Right renal cortex interstitium (tissue), 3 donors: Measurements from ENCODE around the gene CHAF1A. TPM values are rescaled to one million over a fixed set of nuclear protein-coding genes. Genes with fewer than 3 reads are reported as not detected.
A peak's percentile ranks its signal among the peaks of the same experiment; 100 is the strongest.

Source experiments
- DNase-seq, 3 donors: peaks; one replicate each; pipeline ENCODE4 v3.0.0-alpha.2; 2013; ENCODE audit warnings: low read depth in 3 of 3, low spot score in 2 of 3
- polyA plus RNA-seq, 3 donors: library from polyadenylated mRNA; unstranded; fragments of 120-200 nt; gene quantifications; one replicate each; pipeline ENCODE4 v1.2.1, GENCODE V29; 2013; ENCODE audit not compliant: insufficient read length in 3 of 3

Gene CHAF1A
- polyA plus RNA-seq, 3 donors: 21.3 to 26.1 (median 21.3) TPM

- DNase-seq: no peak
Observed at GRCh38 chr19:4401769-4402170, 670 bp upstream of the CHAF1A start.

DNA sequence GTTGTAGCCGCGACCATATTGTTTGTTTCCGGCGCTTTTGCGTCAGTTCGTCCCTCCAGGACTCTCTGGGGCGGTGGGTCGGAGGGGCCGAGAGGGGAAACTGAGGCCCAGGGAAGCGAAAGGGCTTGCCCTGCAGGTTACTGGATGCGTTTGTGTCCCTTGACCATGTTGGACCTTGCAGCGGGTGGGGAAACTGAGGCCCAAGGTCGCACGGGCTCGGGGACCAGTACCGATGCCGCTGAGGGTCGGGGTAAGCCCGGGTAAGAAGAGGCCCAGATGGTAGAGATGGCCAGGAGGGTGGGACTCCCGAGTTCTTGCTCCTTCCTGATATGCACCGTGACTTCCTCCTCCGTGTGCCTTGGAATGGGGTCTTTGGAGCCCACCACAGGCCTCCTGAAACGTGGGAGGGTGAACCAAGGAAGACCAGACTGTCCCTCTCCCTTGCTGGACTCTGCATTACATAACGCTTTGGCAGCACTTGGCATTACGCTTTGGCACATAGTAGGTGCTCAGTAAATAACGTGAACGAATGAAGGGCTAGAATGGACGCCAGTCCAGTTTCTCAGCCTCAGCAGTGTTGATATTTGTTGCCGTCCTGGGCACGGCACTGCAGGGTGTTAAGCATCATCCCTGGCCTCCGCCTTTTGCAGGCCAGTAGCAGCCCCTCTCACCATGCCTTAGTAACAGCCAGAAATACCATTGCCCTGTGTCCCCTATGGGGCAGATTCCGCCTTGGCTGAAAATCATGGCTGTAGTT lies 743 bp downstream of the CHAF1A start:
- no peak for DNase-seq

DNA sequence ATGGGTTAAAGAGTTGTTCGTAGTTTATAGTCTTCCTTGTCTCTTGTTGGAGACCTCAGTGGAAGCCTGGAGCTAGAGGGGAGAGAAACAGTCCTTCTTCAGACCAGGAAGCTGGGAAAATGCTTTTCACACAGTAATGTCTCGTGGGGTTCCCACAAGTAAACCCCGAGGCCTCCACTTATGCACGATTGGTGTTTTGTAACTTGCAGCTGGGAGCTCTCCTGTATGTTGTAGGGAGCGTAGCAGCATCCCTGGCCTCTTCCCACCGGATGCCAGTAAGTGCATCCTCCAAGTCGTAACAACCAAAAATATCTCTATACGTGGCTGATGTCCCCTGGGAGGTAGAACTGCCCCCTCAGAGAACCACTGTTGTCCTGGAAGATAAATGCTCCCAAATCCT lies 3.5 kb downstream of the CHAF1A start:
- no peak for DNase-seq

DNA sequence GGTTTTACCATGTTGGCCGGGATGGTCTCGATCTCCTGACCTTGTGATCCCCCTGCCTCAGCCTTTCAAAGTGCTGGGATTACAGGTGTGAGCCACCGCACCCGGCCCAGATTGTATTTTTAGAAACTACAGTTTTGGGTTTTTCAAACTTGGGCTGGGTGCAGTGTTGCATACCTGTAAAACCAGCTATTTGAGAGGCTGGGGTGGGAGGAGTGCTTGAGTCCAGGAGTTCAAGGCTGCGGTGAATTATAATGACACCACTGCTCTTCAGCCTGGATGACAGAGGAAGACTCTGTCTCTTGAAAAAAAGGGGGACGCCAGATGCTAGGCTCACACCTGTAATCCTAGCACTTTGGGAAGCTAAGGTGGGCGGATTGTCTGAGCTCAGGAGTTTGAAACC lies 4.2 kb downstream of the CHAF1A start:
- DNase-seq: no peak

- DNase-seq: no peak
Observed at GRCh38 chr19:4409123-4409933, 6.9 kb downstream of the CHAF1A start.

- DNase-seq: no peak
Observed at GRCh38 chr19:4413588-4413987, 11.1 kb downstream of the CHAF1A start.

DNA sequence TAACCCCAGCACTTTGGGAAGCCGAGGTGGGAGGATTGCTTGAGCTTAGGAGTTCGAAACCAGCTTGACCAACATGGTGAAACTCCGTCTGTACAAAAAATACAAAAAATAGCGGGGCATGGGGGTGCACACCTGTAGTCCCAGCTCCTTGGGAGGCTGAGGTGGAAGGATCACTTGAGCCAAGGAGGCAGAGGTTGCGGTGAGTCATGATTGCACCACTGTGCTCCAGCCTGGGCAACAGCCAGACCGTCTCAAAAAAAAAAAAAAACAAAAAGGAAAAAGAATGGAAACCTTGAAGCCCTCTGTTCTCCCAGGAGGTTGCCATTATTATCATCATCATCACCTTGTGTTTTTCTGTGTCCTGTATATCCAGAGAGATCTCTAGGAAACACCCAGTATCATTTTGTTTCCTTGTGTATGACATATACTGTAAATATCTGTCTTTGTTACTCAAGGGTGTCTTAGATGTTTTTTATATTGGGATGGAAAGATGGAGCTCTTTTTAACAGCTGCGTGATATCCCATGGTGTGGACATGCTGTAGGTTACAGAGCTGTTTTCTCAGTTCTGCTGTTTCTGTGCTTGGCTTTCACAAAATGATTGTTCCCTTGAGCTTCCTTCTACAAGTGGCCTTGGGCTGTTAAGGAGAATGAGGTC lies 11.8 kb downstream of the CHAF1A start:
- no peak for DNase-seq

- DNase-seq: no peak
Observed at GRCh38 chr19:4414800-4415321, 12.4 kb downstream of the CHAF1A start.

DNA sequence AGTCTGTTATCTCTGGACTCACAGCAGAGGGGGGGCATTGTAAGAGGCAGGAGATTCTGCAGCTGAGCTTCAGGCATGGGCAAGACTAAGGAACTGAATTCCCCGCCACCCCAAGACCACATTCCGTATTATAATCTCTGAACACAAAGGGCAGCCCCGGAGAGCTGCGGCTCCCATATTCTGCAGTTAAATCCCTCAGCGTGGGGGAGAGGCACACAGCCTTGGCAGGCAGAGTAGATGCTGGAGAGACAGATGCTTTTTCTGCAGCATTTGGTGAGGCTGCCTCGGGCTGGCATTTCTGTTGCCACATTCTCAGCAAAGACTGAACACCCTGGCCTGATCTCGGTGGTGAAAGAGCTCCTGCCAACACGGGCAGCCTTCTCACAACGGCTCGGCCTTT lies 12.9 kb downstream of the CHAF1A start:
- no peak for DNase-seq

- no peak for DNase-seq
Observed at GRCh38 chr19:4416268-4416667, 13.8 kb downstream of the CHAF1A start.

- no peak for DNase-seq
Observed at GRCh38 chr19:4423416-4424126, 21.1 kb downstream of the CHAF1A start.

GRCh38 chr19:4425537-4425936 lies 23.1 kb downstream of the CHAF1A start:
- DNase-seq: no peak

DNA sequence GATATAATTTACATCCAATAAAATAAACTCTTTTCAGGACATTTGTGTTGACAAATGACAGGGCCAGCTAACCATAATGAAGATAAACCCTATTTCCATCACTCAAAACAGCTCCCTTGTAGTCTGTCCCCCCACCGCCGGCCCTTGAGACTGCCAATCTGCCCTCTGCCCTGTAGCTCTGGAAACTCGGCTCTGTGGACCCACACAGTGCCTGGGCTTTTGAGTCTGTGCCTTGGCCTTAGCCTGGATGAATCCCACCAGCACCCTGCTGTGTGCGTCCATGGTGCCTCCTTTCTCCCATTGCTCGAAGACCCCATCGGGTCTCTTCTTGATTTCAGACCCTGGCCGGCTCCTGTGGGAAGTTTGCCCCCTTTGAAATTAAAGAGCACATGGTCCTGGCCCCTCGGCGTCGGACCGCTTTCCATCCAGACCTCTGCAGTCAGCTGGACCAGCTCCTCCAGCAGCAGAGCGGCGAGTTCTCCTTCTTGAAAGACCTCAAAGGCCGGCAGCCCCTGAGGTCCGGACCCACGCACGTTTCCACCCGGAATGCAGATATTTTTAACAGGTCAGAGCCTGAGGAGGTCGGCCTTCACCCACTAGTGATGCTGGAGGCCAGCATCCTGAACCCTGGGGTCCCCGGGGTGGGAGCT lies 26.0 kb downstream of the CHAF1A start:
- DNase-seq: no peak

- no peak for DNase-seq
Observed at GRCh38 chr19:4429256-4429655, 26.8 kb downstream of the CHAF1A start.

- peak in 2 of 3 donors; percentile 40 to 41 for DNase-seq
Observed at GRCh38 chr19:4429771-4430171, 27.3 kb downstream of the CHAF1A start.

GRCh38 chr19:4430760-4431159 lies 28.3 kb downstream of the CHAF1A start:
- no peak for DNase-seq

DNA sequence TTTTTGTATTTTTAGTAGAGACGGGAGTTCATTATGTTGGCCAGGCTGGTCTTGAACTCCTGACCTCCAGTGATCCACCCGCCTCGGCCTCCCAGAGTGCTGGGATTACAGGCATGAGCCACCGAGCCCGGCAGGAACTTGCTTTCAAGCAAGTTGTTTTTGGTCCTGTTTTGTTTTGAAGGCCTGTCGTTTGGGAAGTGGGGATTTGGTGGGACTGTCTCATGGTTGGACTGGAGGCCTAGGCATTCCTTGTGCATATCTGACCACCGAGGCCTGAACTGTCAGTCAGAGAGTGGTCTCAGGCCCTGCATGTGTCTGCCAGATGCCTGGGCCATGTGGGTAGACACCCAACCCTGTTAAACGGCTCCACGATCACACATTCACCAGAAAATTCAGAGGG lies 28.9 kb downstream of the CHAF1A start:
- DNase-seq: no peak

DNA sequence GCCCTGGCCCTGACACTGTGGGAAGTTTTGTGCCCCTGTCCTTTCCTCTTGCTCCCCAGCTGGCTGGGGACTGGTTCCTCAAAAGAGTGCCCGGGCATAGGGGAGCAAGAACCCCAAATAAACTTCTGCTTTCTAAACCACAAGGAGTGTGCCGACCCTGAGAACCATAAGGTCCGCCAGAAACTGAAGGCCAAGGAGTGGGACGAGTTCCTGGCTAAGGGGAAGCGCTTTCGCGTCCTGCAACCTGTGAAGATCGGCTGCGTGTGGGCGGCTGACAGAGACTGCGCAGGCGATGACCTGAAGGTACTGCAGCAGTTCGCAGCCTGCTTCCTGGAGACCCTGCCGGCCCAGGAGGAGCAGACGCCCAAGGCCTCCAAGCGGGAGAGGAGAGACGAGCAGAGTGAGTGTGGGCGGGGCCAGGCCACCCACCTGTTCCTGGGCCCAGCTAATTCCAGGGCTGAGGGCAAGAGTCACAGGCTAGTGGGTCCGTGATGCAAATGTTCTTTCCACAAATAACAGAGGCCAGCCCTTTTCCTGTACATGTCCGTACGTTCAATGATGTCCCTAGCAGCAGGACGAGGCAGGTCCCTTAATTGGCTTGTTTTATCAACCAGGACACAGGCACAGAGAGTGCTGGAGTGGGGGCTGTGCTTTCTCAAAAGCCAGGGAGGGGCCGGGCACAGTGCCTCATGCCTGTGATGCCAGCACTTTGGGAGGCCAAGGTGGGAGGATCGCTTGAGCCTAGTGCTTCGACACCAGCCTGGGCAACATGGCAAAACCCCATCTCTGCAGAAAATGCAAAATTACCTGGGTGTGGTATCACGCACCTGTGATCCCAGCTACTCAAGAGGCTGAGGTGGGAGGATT lies 29.6 kb downstream of the CHAF1A start:
- no peak for DNase-seq

- DNase-seq: no peak
Observed at GRCh38 chr19:4432918-4433506, 30.6 kb downstream of the CHAF1A start.
